ENCODE measurements around the gene SULF2.

Gene SULF2

GRCh38 chr20:47704746-47705496 is 80.4 kb downstream of the SULF2 start:
- H3K4me1 ChIP-seq (ENCODE audit: low read depth, poor library complexity, severe bottlenecking) = no peaks in the 10 kb centered on the region
- H3K4me3 ChIP-seq (IDR thresholded peaks at IDR 0.05; ENCODE audit: insufficient read depth, low read depth, low read length) = no peak overlapping the region
- H3K36me3 ChIP-seq (ENCODE audit: insufficient read depth) = no peaks in the 10 kb centered on the region
- no peak overlapping the region for H3K9ac ChIP-seq
- no peak overlapping the region for H2AFZ ChIP-seq (ENCODE audit: low read depth)
- H3K27ac ChIP-seq = no peak overlapping the region
- H4K20me1 ChIP-seq (ENCODE audit: insufficient read depth) = no peaks in the 10 kb centered on the region
- TF ChIP-seq, protein P1, sequence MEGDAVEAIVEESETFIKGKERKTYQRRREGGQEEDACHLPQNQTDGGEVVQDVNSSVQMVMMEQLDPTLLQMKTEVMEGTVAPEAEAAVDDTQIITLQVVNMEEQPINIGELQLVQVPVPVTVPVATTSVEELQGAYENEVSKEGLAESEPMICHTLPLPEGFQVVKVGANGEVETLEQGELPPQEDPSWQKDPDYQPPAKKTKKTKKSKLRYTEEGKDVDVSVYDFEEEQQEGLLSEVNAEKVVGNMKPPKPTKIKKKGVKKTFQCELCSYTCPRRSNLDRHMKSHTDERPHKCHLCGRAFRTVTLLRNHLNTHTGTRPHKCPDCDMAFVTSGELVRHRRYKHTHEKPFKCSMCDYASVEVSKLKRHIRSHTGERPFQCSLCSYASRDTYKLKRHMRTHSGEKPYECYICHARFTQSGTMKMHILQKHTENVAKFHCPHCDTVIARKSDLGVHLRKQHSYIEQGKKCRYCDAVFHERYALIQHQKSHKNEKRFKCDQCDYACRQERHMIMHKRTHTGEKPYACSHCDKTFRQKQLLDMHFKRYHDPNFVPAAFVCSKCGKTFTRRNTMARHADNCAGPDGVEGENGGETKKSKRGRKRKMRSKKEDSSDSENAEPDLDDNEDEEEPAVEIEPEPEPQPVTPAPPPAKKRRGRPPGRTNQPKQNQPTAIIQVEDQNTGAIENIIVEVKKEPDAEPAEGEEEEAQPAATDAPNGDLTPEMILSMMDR (conservative IDR thresholded peaks at IDR 0.05; ENCODE audit: low read depth, low read length) = no peak
- no peaks in the 10 kb centered on the region for H3K79me2 ChIP-seq (ENCODE audit: insufficient read depth, low read depth)
- peaks cover 66% of the 10 kb centered on the region; the same call in 1 of the 2 replicates for H3K27me3 ChIP-seq (ENCODE audit: insufficient read depth, low read depth)
- H3K4me2 ChIP-seq = no peak overlapping the region

- no peak overlapping the region for H2AFZ ChIP-seq (ENCODE audit: low read depth)
- no peaks in the 10 kb centered on the region for H4K20me1 ChIP-seq (ENCODE audit: insufficient read depth)
- no peak overlapping the region for H3K4me2 ChIP-seq
- H3K79me2 ChIP-seq (ENCODE audit: insufficient read depth, low read depth) = no peaks in the 10 kb centered on the region
- no peak overlapping the region for H3K27ac ChIP-seq
- no peaks in the 10 kb centered on the region for H3K4me1 ChIP-seq (ENCODE audit: low read depth, poor library complexity, severe bottlenecking)
- H3K36me3 ChIP-seq (ENCODE audit: insufficient read depth) = no peaks in the 10 kb centered on the region
- TF ChIP-seq, protein P1 (conservative IDR thresholded peaks at IDR 0.05; ENCODE audit: low read depth, low read length) = no peak
- no peak overlapping the region for H3K9ac ChIP-seq
- no peak overlapping the region for H3K4me3 ChIP-seq (IDR thresholded peaks at IDR 0.05; ENCODE audit: insufficient read depth, low read depth, low read length)
- H3K27me3 ChIP-seq (ENCODE audit: insufficient read depth, low read depth) = peaks cover 57% of the 10 kb centered on the region; the same call in 1 of the 2 replicates
Measured at GRCh38 chr20:47703748-47704147, 81.5 kb downstream of the SULF2 start.

DNA sequence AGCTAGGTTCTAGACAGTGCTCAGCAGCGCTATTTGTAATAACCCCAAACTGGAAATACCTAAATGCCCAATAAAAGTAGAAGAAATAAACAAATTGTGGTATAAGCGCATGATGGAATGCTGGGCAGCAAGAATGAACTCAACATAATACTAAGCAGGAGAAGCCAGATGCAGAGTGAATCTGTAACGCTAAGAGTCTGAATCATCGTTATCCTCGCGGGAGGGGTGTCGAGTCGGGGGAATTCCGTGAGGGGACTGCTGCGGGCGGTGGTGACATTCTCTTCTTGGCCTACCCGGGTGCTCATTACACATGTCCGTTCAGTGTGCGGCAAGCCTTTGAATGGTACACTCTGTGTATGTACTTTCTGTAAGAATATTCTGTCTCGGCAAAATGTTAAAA is 83.7 kb downstream of the SULF2 start:
- no peak overlapping the region for H3K9ac ChIP-seq

GRCh38 chr20:47700327-47700726 is 85.0 kb downstream of the SULF2 start:
- Histone ChIP-seq H4K20me1 (ENCODE audit: insufficient read depth) (no peaks in the 10 kb centered on the region), H3K4me2 (no peak overlapping the region), H3K79me2 (ENCODE audit: insufficient read depth, low read depth) (no peaks in the 10 kb centered on the region), H3K36me3 (ENCODE audit: insufficient read depth) (no peaks in the 10 kb centered on the region), H3K27ac (no peak overlapping the region), H3K4me3 (IDR thresholded peaks at IDR 0.05; ENCODE audit: insufficient read depth, low read depth, low read length) (no peak overlapping the region), H3K4me1 (ENCODE audit: low read depth, poor library complexity, severe bottlenecking) (no peaks in the 10 kb centered on the region), H3K27me3 (ENCODE audit: insufficient read depth, low read depth) (peaks cover 38% of the 10 kb centered on the region; the same call in 1 of the 2 replicates), H3K9ac (no peak overlapping the region), H2AFZ (ENCODE audit: low read depth) (no peak overlapping the region)
- TF ChIP-seq, protein P1 (conservative IDR thresholded peaks at IDR 0.05; ENCODE audit: low read depth, low read length) = no peak

More for the DNA sequence above, 83.7 kb downstream of the SULF2 start:
- Histone ChIP-seq H3K79me2 (ENCODE audit: insufficient read depth, low read depth) (no peaks in the 10 kb centered on the region), H3K4me1 (ENCODE audit: low read depth, poor library complexity, severe bottlenecking) (no peaks in the 10 kb centered on the region), H3K4me3 (IDR thresholded peaks at IDR 0.05; ENCODE audit: insufficient read depth, low read depth, low read length) (no peak overlapping the region), H3K36me3 (ENCODE audit: insufficient read depth) (no peaks in the 10 kb centered on the region), H3K27ac (no peak overlapping the region), H2AFZ (ENCODE audit: low read depth) (no peak overlapping the region), H4K20me1 (ENCODE audit: insufficient read depth) (no peaks in the 10 kb centered on the region), H3K27me3 (ENCODE audit: insufficient read depth, low read depth) (peaks cover 48% of the 10 kb centered on the region; the same call in 1 of the 2 replicates), H3K4me2 (no peak overlapping the region)
- TF ChIP-seq, protein P1 (conservative IDR thresholded peaks at IDR 0.05; ENCODE audit: low read depth, low read length) = no peak

Measured in KMS-11 (cell line).